ENCODE data around the gene CD53.

DNA sequence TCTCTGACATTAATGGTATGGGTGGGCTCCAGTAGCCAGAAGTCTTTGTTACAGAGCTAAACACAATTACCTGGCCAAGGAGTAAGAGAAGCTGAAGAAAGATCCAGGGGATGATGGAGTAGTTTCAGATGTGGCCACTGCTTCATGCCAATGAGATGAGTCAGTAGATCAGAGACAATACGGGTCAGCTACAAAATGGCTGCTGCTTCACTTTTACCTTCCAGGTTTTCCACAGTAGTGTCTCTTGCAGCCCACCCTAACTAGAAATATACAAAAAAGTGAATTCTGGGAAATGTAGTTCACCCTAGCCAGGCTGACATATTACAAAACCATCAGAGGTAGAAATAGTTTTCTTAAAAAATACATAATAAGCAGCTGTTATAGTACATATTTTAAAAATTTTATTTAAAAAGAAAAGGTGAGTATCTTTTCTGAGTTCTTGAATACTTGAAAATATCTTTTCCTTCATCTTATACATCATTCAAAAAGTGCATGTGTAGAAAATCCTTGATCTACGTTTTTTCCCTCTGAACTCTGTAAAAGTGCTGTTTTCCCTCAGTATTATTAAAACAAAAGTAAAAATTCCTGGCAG lies 54.6 kb downstream of the CD53 start:
- TF ChIP-seq POLR2A (IDR thresholded peaks at IDR 0.05) (no peak), POLR2AphosphoS5 (IDR thresholded peaks at IDR 0.05) (no peak), EP300 (IDR thresholded peaks at IDR 0.05) (no peak)
- TF ChIP-seq, protein P1, sequence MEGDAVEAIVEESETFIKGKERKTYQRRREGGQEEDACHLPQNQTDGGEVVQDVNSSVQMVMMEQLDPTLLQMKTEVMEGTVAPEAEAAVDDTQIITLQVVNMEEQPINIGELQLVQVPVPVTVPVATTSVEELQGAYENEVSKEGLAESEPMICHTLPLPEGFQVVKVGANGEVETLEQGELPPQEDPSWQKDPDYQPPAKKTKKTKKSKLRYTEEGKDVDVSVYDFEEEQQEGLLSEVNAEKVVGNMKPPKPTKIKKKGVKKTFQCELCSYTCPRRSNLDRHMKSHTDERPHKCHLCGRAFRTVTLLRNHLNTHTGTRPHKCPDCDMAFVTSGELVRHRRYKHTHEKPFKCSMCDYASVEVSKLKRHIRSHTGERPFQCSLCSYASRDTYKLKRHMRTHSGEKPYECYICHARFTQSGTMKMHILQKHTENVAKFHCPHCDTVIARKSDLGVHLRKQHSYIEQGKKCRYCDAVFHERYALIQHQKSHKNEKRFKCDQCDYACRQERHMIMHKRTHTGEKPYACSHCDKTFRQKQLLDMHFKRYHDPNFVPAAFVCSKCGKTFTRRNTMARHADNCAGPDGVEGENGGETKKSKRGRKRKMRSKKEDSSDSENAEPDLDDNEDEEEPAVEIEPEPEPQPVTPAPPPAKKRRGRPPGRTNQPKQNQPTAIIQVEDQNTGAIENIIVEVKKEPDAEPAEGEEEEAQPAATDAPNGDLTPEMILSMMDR (IDR thresholded peaks at IDR 0.05) = no peak
